Thyroid gland (tissue), 4 donors: Measurements from ENCODE around the gene MSS51. TPM values are rescaled to one million over a fixed set of nuclear protein-coding genes. Genes with fewer than 3 reads are reported as not detected.

Source experiments
- DNase-seq, 2 donors: peaks; one replicate each; pipeline ENCODE4 v3.0.0-alpha.2; 2019
- H3K27ac ChIP-seq, 3 donors: fragments of 200-600 bp; sonication (generic); 1 replicate in 2 of 3; 2 replicates in 1 of 3; pipeline ENCODE4 v1.5.1; 2016 to 2019; ENCODE audit warnings: mild to moderate bottlenecking in 1 of 3, moderate library complexity in 1 of 3
- H3K27me3 ChIP-seq: fragments of 200-600 bp; sonication (generic); one replicate; pipeline ENCODE4 v1.5.1; 2019
- H3K36me3 ChIP-seq, 2 donors: fragments of 200-600 bp; sonication (generic); one replicate each; pipeline ENCODE4 v1.5.1; 2016 to 2019
- H3K4me1 ChIP-seq, 2 donors: fragments of 200-600 bp; sonication (generic); one replicate each; pipeline ENCODE4 v1.5.1; 2017 to 2019
- H3K4me3 ChIP-seq, 3 donors: fragments of 200-600 bp; sonication (generic); replicated peaks in 1 of 3; 1 replicate in 2 of 3; 2 replicates in 1 of 3; pipeline ENCODE4 v1.5.1; 2016; ENCODE audit warnings: mild to moderate bottlenecking in 1 of 3
- H3K9me3 ChIP-seq: fragments of 200-600 bp; sonication (generic); one replicate; pipeline ENCODE4 v1.5.1; 2017
- POLR2A ChIP-seq, 2 donors: fragments of 450-650 bp; IDR thresholded peaks; one replicate each; pipeline ENCODE4 v1.6.1; 2017; ENCODE audit warnings: antibody characterized with exemption in 2 of 2, mild to moderate bottlenecking in 2 of 2, moderate library complexity in 1 of 2
- WGBS, 2 donors: methylation state at CpG; one replicate each; pipeline ENCODE4 v1.1.5; 2017; 5-methylcytosine and 5-hydroxymethylcytosine counted together
- intact Hi-C: fragments of 100-400 bp; cut with DNase I; formaldehyde crosslinking; loops from one replicate; pipeline ENCODE4 v1.15.1; 2023
- total RNA-seq, 4 donors: library from RNA; depleted of rRNA; stranded (reverse); fragments of >200 nt; gene quantifications; one replicate each; pipeline ENCODE4 v1.2.3, GENCODE V29; 2016
- TF ChIP-seq, protein P1 (sequence below), 6 experiments: fragments of 200-600 bp in 3 of 6; fragments of 450-650 bp in 3 of 6; sonication (generic) in 3 of 6; IDR thresholded peaks; one replicate each; pipeline ENCODE4 v1.5.1; 2016 to 2019; ENCODE audit warnings: antibody characterized with exemption in 6 of 6, mild to moderate bottlenecking in 2 of 6, inconsistent platforms in 1 of 6, moderate library complexity in 1 of 6

Gene MSS51
- total RNA-seq, 4 donors from 2014 or later: 0.94 to 2.9 (median 1.9) TPM

DNA sequence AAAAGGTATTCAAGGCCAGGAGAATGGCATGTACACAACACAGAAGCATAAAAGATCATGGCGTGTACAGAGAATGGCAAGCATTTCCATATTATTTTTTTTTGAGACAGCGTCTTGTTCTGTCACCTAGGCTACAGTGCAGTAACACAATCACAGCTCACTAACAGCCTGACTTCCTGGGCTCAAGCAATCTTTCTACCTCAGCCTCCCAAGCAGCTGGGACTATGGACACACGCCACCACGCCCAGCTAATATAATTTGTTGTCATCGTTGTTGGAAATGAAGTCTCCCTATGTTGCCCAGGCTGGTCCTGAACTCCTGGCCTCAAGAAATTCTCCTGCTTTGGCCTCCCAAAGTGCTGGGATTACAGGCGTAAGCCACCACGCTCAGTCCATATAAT is 46.8 kb downstream of the MSS51 start:
- WGBS, 2 donors: 97 to 99% methylated on average over 7 of the region's 7 CpGs
- no peaks in the 10 kb centered on the region for H3K27me3 ChIP-seq
- H3K4me1 ChIP-seq: no peaks in the 10 kb centered on the region
- no peak for DNase-seq
- no peaks in the 10 kb centered on the region for H3K9me3 ChIP-seq
- H3K4me3 ChIP-seq: no peak overlapping the region
- intact Hi-C loops: no loop called here
- TF ChIP-seq, protein P1, sequence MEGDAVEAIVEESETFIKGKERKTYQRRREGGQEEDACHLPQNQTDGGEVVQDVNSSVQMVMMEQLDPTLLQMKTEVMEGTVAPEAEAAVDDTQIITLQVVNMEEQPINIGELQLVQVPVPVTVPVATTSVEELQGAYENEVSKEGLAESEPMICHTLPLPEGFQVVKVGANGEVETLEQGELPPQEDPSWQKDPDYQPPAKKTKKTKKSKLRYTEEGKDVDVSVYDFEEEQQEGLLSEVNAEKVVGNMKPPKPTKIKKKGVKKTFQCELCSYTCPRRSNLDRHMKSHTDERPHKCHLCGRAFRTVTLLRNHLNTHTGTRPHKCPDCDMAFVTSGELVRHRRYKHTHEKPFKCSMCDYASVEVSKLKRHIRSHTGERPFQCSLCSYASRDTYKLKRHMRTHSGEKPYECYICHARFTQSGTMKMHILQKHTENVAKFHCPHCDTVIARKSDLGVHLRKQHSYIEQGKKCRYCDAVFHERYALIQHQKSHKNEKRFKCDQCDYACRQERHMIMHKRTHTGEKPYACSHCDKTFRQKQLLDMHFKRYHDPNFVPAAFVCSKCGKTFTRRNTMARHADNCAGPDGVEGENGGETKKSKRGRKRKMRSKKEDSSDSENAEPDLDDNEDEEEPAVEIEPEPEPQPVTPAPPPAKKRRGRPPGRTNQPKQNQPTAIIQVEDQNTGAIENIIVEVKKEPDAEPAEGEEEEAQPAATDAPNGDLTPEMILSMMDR (IDR thresholded peaks at IDR 0.05): no peak
- TF ChIP-seq POLR2A (IDR thresholded peaks at IDR 0.05): no peak
- peaks cover 62 to 71% of the 10 kb centered on the region in 2 donors for H3K36me3 ChIP-seq
- no peak overlapping the region for H3K27ac ChIP-seq

DNA sequence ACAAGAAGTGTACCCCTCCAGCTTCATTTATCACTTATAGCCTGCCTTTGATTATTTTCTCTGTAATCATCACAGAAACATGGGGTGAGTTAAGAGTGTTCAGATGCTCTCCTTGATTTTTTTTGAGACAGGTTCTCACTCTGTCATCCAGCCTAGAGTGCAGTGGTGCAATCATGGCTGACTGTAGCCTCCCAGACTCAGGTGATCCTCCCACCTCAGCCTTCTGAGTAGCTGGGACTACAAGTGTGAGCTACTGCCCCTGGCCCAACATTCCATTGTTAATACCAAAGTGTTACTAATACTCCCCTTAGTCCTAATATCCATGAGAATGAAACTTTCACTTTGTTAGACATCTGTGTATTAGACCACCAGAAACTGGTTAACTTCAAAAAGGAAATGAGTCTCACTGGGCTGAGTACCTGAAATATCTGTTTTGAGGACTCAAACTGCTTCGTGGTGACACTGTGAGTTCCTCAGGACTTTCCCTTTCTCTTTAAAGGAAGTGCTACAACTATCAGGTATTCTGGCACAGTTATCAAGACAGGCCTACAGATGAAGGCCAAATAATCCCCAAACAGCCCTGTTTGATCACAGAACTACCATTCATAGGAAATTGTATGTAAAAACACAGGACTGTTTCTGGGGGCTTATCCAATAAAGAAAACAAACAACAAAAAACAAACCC is 54.2 kb downstream of the MSS51 start:
- Histone ChIP-seq H3K4me1 (no peaks in the 10 kb centered on the region), H3K27ac (no peak overlapping the region), H3K36me3 (peaks cover 61 to 71% of the 10 kb centered on the region in 2 donors), H3K27me3 (no peaks in the 10 kb centered on the region), H3K9me3 (no peaks in the 10 kb centered on the region), H3K4me3 (no peak overlapping the region)
- no peak for DNase-seq
- 70 to 89% methylated on average over 1 of the region's 1 CpG for WGBS, 2 donors
- TF ChIP-seq POLR2A (IDR thresholded peaks at IDR 0.05): no peak
- TF ChIP-seq, protein P1 (IDR thresholded peaks at IDR 0.05): no peak
- intact Hi-C loops: no loop called here

DNA sequence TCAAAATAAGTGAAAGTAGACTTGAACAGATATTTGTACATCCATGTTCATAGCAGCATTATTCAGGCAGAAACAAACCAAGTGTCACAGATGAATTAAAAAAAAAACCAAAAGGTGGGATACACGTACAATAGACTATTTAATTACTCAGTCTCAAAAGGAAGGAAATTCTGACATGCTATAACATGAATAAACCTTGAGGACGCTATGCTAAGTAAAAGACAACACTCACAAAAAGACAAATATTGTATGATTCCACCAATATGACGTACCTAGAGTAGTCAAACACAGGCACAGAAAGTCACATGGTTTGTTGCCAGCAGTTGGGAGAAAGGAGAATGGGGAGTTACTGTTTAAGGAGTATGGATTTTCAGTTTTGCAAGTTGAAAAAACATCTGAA is 56.7 kb downstream of the MSS51 start:
- intact Hi-C loops: no loop called here
- no peak overlapping the region for H3K4me3 ChIP-seq
- DNase-seq: no peak
- no peak overlapping the region for H3K27ac ChIP-seq
- TF ChIP-seq, protein P1 (IDR thresholded peaks at IDR 0.05): no peak
- TF ChIP-seq POLR2A (IDR thresholded peaks at IDR 0.05): no peak
- H3K27me3 ChIP-seq: no peaks in the 10 kb centered on the region
- H3K4me1 ChIP-seq: no peaks in the 10 kb centered on the region
- 90 to 91% methylated on average over 3 of the region's 3 CpGs for WGBS, 2 donors
- H3K36me3 ChIP-seq: peaks cover 42 to 55% of the 10 kb centered on the region in 2 donors
- no peaks in the 10 kb centered on the region for H3K9me3 ChIP-seq

Other genes starting within 250 kb of the MSS51 start
- 10 to 100 TPM; 15.2 to 21.0 (median 18.7) TPM for gene DNAJC9, start 186.3 kb downstream of the MSS51 start, total RNA-seq
- gene MRPS16, start 180.9 kb downstream of the MSS51 start, total RNA-seq: 10 to 100 TPM; 41.8 to 57.6 (median 53.1) TPM
- 10 to 100 TPM in 3 of 4 donors, 1 to 10 TPM in 1; 9.9 to 12.5 (median 11.7) TPM for gene CFAP70, start 74.7 kb downstream of the MSS51 start, total RNA-seq
- gene ANXA7, start 19.5 kb downstream of the MSS51 start, total RNA-seq: 100 to 1,000 TPM; 128 to 222 (median 167) TPM
- gene PPP3CB, start 62.5 kb upstream of the MSS51 start, total RNA-seq: 10 to 100 TPM; 36.4 to 45.2 (median 41.1) TPM
- 100 to 1,000 TPM; 159 to 315 (median 201) TPM for gene USP54, start 157.8 kb upstream of the MSS51 start, total RNA-seq
- gene MYOZ1, start 207.9 kb upstream of the MSS51 start, total RNA-seq: 1 to 10 TPM; 2.0 to 7.0 (median 5.1) TPM
- not detected for gene SYNPO2L, start 222.5 kb upstream of the MSS51 start, total RNA-seq